Measurements from ENCODE around the gene PAQR6. TPM values are rescaled to one million over a fixed set of nuclear protein-coding genes. Genes with fewer than 3 reads are reported as not detected.
A peak's percentile ranks its signal among the peaks of the same experiment; 100 is the strongest.

The PAQR6 gene
- total and polyA plus RNA-seq, 10 of the 15 experiments (the other 5 are each of a cell fraction or from before 2014, with no cell fraction given): 0.42 to 4.5 (median 1.3) TPM

- no peak for TF ChIP-seq ZNF592 (IDR thresholded peaks at IDR 0.05)
- peak; percentile 39; the same call in 1 of the 2 replicates for TF ChIP-seq ZBTB40 (IDR thresholded peaks at IDR 0.05; ENCODE audit: borderline replicate concordance)
- TF ChIP-seq ZSCAN29 (IDR thresholded peaks at IDR 0.05): no peak
These were observed 47.6 kb upstream of the PAQR6 start, which contains the start of gene GLMP (continued) for GRCh38 chr1:156295391-156295947.

All from GM12878 (cell line).